Large intestine (tissue), 3 donors: ENCODE results near the gene CFAP141. TPM values are rescaled to one million over a fixed set of nuclear protein-coding genes. Genes with fewer than 3 reads are reported as not detected.
"Not testable (repeated sequence)": the region's sequence is repeated elsewhere in the genome, so short reads cannot be mapped to it uniquely, and the experiment has no call there.

Source experiments
- DNase-seq, 2 donors: peaks; one replicate each; pipeline versions ENCODE4 v3.0.0 to v3.0.0-alpha.2; 2013
- H3K27ac ChIP-seq: one replicate; pipeline ENCODE4 v1.5.1; 2013; ENCODE audit warnings: low read length
- H3K27me3 ChIP-seq: 2 replicates; pipeline ENCODE4 v1.6.1; 2013; ENCODE audit warnings: low read length; ENCODE audit not compliant: control insufficient read depth, insufficient read depth
- H3K36me3 ChIP-seq: 2 replicates; pipeline ENCODE4 v1.6.1; 2013; ENCODE audit warnings: low read length; ENCODE audit not compliant: control insufficient read depth, insufficient read depth
- H3K4me1 ChIP-seq: one replicate; pipeline ENCODE4 v1.6.1; 2013; ENCODE audit warnings: low read length; ENCODE audit not compliant: control insufficient read depth, insufficient read depth
- H3K4me3 ChIP-seq: one replicate; pipeline ENCODE4 v1.5.1; 2013; ENCODE audit warnings: low read length
- H3K9me3 ChIP-seq: one replicate; pipeline ENCODE4 v1.6.1; 2013; ENCODE audit warnings: mild to moderate bottlenecking, low read depth, low read length, moderate library complexity; ENCODE audit not compliant: control insufficient read depth
- WGBS: methylation state at CpG from one replicate; pipeline ENCODE4 v1.1.5; 2013; ENCODE audit warnings: low lambda C conversion rate; ENCODE audit not compliant: insufficient coverage; 5-methylcytosine and 5-hydroxymethylcytosine counted together
- polyA plus RNA-seq: library from polyadenylated mRNA; unstranded; fragments of 120-200 nt; gene quantifications from one replicate; pipeline ENCODE4 v1.2.1, GENCODE V29; 2013

Gene CFAP141
- polyA plus RNA-seq, 1 donor, result not detected

DNA sequence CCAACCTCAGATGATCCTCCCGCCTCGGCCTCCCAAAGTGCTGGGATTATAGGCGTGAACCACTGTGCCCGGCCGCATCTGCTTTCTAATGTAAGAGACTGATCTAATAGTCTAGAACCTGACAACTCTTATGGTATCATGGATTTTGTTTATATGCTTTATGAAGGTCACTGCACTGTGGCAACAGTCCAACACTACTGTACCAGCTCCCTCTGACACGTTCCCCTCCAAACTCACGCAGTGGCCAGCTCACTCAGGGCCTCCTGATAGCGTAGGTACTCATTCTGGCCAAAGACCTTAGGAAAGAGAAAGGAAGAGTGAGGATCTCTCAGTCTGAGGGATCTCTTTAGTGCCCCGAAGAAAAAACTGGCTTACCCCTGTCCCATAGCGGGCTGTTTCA is 6.0 kb upstream of the CFAP141 start:
- H3K27me3 ChIP-seq, result no peaks in the 10 kb centered on the region
- H3K4me1 ChIP-seq, result no peaks in the 10 kb centered on the region
- peaks cover 66% of the 10 kb centered on the region for H3K36me3 ChIP-seq
- no peak overlapping the region for H3K27ac ChIP-seq
- no peaks in the 10 kb centered on the region for H3K9me3 ChIP-seq
- no peak for DNase-seq
- no peak overlapping the region for H3K4me3 ChIP-seq
- WGBS, result no CpG with 5 or more reads among the region's 10 CpGs

DNA sequence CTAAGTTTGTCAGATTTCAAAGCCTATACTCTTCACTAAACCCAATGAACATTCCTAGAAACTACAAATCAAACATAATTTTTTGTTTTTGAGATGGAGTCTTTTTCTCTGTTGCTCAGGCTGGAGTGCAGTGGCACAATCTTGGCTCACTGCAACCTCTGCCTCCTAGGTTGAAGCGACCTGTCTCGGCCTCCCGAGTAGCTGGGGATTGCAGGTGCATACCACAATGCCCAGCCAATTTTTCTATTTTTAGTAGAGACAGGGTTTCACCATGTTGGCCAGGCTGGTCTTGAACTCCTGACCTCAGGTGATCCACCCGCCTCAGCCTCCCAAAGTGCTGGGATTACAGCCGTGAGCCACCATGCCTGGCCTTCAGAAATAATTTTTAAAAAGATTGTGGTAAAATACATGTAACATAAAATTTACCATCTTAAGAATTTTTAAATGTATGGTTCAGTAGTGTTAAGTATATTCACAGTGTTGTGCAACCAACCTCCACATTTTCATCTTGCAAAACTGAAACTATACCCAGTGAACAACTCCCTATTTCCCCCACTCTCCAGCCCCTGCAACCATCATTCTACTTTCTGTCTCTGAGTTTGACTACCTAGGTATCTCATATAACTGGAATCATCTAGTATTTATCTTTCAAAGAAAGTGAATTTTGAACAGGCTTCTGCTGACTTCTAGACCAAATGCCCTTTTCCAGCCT is 2.7 kb upstream of the CFAP141 start:
- H3K27me3 ChIP-seq, result no peaks in the 10 kb centered on the region
- H3K27ac ChIP-seq, result no peak overlapping the region
- no peak overlapping the region for H3K4me3 ChIP-seq
- no peaks in the 10 kb centered on the region for H3K9me3 ChIP-seq
- peaks cover 74% of the 10 kb centered on the region for H3K36me3 ChIP-seq
- no peaks in the 10 kb centered on the region for H3K4me1 ChIP-seq
- WGBS, result no CpG with 5 or more reads among the region's 5 CpGs
- no peak for DNase-seq

DNA sequence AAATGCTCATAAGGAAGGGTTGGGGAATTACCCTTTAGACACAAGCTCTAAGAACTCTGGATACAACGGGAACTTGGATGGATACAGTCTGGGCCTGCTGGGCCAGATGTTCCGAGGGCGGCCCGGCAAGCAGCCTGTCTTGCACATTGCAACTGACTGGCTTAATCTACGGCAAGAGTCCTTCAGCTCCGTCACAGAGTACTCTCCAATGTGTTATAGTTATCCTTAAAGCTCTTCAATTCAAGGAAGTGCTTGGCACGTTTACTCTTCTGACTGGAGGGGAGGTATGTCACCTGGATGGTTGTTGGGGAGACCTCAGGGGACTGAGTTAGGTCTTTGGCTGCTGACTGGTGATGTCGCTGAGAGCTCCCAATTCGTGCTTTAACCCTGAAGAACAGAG is 1.1 kb upstream of the CFAP141 start:
- no CpG with 5 or more reads among the region's 9 CpGs for WGBS
- Histone ChIP-seq H3K27ac (no peak overlapping the region), H3K4me3 (no peak overlapping the region), H3K36me3 (peaks cover 58% of the 10 kb centered on the region), H3K9me3 (no peaks in the 10 kb centered on the region), H3K4me1 (no peaks in the 10 kb centered on the region), H3K27me3 (no peaks in the 10 kb centered on the region)
- DNase-seq, result no peak

DNA sequence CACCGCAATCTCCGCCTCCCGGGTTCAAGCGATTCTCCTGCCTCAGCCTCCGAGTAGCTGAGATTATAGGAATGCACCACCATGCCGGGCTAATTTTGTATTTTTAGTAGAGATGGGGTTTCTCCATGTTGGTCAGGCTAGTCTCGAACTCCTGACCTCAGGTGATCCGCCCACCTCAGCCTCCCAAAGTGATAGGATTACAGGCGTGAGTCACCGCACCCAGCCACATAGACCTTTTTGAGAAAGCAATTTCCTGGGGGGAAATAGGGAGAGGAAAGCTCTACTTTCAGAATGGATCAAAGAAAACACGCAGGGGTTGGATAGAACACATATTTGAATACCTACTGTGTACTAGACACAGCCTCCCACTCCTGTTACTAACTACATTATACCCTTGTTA is 355 bp downstream of the CFAP141 start:
- not testable (repeated sequence) for H3K27ac ChIP-seq, DNase-seq, H3K27me3 ChIP-seq, H3K9me3 ChIP-seq, H3K4me1 ChIP-seq, H3K4me3 ChIP-seq
- peaks cover 46% of the 10 kb centered on the region for H3K36me3 ChIP-seq
- WGBS, result no CpG with 5 or more reads among the region's 11 CpGs

DNA sequence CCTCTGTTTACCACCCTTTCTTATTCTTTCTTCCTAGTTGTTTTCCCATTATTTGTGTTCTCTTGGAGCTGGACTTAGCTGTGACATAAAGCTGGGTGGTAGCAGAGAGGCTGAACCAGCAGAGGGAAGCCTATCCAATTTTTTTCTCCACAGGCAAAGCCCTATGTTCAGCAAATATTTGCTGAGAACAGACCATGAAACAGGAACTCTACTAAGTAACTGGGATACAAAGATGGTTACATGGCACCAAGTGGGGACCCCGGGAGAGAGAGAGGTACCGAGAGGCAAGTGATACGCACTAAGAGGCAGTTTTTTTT is 6.6 kb downstream of the CFAP141 start:
- peaks cover 2% of the 10 kb centered on the region for H3K27me3 ChIP-seq
- H3K27ac ChIP-seq, result no peak overlapping the region
- no peak overlapping the region for H3K4me3 ChIP-seq
- 67% methylated on average over 2 of the region's 3 CpGs for WGBS
- H3K4me1 ChIP-seq, result no peaks in the 10 kb centered on the region
- H3K36me3 ChIP-seq, result no peaks in the 10 kb centered on the region
- no peaks in the 10 kb centered on the region for H3K9me3 ChIP-seq
- DNase-seq, result peak in 1 of 2 donors; percentile 9

- Histone ChIP-seq H3K36me3 (no peaks in the 10 kb centered on the region), H3K27me3 (peaks cover 8% of the 10 kb centered on the region), H3K4me1 (no peaks in the 10 kb centered on the region), H3K4me3 (no peak overlapping the region), H3K27ac (no peak overlapping the region), H3K9me3 (no peaks in the 10 kb centered on the region)
- DNase-seq, result peak; percentile 30 to 53
- no CpG with 5 or more reads among the region's 5 CpGs for WGBS
These were observed 7.2 kb downstream of the CFAP141 start for GRCh38 chr1:154198756-154199562.

- H3K36me3 ChIP-seq, result no peaks in the 10 kb centered on the region
- no peaks in the 10 kb centered on the region for H3K4me1 ChIP-seq
- no peak overlapping the region for H3K27ac ChIP-seq
- H3K9me3 ChIP-seq, result no peaks in the 10 kb centered on the region
- H3K4me3 ChIP-seq, result no peak overlapping the region
- peaks cover 34% of the 10 kb centered on the region for H3K27me3 ChIP-seq
- DNase-seq, result no peak
- no CpG with 5 or more reads among the region's 8 CpGs for WGBS
These were observed 12.3 kb downstream of the CFAP141 start for GRCh38 chr1:154193821-154194220.

GRCh38 chr1:154192476-154192875 is 13.7 kb downstream of the CFAP141 start:
- H3K4me3 ChIP-seq, result no peak overlapping the region
- peaks cover 34% of the 10 kb centered on the region for H3K27me3 ChIP-seq
- H3K9me3 ChIP-seq, result no peaks in the 10 kb centered on the region
- WGBS, result no CpG with 5 or more reads among the region's 3 CpGs
- H3K27ac ChIP-seq, result no peak overlapping the region
- H3K4me1 ChIP-seq, result no peaks in the 10 kb centered on the region
- DNase-seq, result no peak
- H3K36me3 ChIP-seq, result no peaks in the 10 kb centered on the region

GRCh38 chr1:154191990-154192461 is 14.1 kb downstream of the CFAP141 start, which contains the start of gene TPM3:
Gene TPM3, minus strand, starts transcription at chr1:154192100. Its CDS starts 82 bp downstream, at chr1:154192018.
- Histone ChIP-seq H3K9me3 (no peaks in the 10 kb centered on the region), H3K36me3 (no peaks in the 10 kb centered on the region), H3K27me3 (peaks cover 34% of the 10 kb centered on the region), H3K4me1 (no peaks in the 10 kb centered on the region), H3K27ac (no peak within 1 kb of the TSS), H3K4me3 (no peak within 1 kb of the TSS)
- no peak for DNase-seq
- no CpG with 5 or more reads among the region's 1 CpG for WGBS

DNA sequence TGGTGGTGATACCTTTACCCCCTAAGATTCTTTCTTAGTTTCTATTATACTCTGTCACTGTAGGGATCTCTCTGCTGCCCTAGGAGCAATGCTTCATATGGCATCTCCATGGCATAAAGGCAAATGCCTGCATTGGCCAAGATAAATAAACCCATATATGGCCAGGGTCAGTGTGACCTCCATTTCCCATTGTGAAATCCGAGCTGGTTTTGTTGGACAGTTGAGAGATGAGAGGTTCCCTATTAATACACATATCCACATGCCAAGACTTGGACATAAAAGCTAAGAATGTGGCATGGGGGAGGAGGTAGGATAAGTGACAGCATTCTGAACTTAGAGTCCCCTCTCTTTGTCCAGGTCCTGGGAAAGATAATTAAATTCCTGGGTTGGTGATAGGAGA is 15.6 kb downstream of the CFAP141 start:
- Histone ChIP-seq H3K27me3 (peaks cover 34% of the 10 kb centered on the region), H3K27ac (no peak overlapping the region), H3K4me1 (peaks cover 3% of the 10 kb centered on the region), H3K9me3 (no peaks in the 10 kb centered on the region), H3K4me3 (no peak overlapping the region), H3K36me3 (no peaks in the 10 kb centered on the region)
- DNase-seq, result no peak
- no CpG with 5 or more reads among the region's 1 CpG for WGBS
